GM12878 (cell line): ENCODE data around the gene GLP1R. TPM values are rescaled to one million over a fixed set of nuclear protein-coding genes. Genes with fewer than 3 reads are reported as not detected.

Source experiments
- ATAC-seq: fragments of 200-7000 bp; cut with Tn5 transposase; 3 replicates; pipeline ENCODE4 v1.9.1; 2020; ENCODE audit warnings: mild to moderate bottlenecking, moderate library complexity
- BruUV-seq: library from RNA; stranded (reverse); fragments of 400-500 nt; replicated peaks from 2 replicates; lab custom pipeline; 2021; lab: Mats Ljungman, UMichigan
- CTCF ChIA-PET: fragments of 300-600 bp; sonication (Branson Sonifier 250); formaldehyde crosslinking; extraction: SDS; loops from one replicate; lab custom pipeline; 2021; ENCODE audit warnings: inconsistent platforms; lab: Yijun Ruan, JAX
- POLR2A ChIA-PET: fragments of 350-600 bp; formaldehyde crosslinking; extraction: SDS; loops from one replicate; lab custom pipeline; 2021; ENCODE audit warnings: inconsistent platforms; lab: Charles Lee
- RAD21 ChIA-PET: fragments of 300-600 bp; sonication (Branson Sonifier 250); formaldehyde crosslinking; loops from one replicate; lab custom pipeline; 2023; ENCODE audit warnings: antibody characterized with exemption; ENCODE audit not compliant: unreplicated experiment; lab: Charles Lee
- SMC1A ChIA-PET: fragments of 300-600 bp; sonication (Branson Sonifier 250); formaldehyde crosslinking; loops from one replicate; lab custom pipeline; 2023; ENCODE audit not compliant: unreplicated experiment, uncharacterized antibody; lab: Charles Lee
- DNase-seq: peaks from one replicate; pipeline ENCODE4 v3.0.0-alpha.2; 2011; ENCODE audit warnings: low read depth, low spot score
- FAIRE-seq: peaks from 3 replicates; lab custom pipeline; 2011; peaks lifted over from hg19 to GRCh38; lab: Jason Lieb, UNC
- H2AFZ ChIP-seq: 2 replicates; pipeline ENCODE4 v1.6.0; 2011; ENCODE audit warnings: low read depth, low read length, control low read depth; ENCODE audit not compliant: control insufficient read depth
- H3K27ac ChIP-seq: 2 replicates; pipeline ENCODE4 v1.5.1; 2011; ENCODE audit warnings: control low read depth; ENCODE audit not compliant: control insufficient read depth, insufficient read depth
- H3K27me3 ChIP-seq, 2 experiments: replicated peaks in 1 of 2; 2 replicates each; pipeline versions ENCODE4 v1.6.0 to v1.6.1; 2011; ENCODE audit warnings: low read length in 1 of 2; ENCODE audit not compliant: control insufficient read depth in 2 of 2, insufficient read depth in 2 of 2
- H3K36me3 ChIP-seq, 2 experiments: 2 replicates each; pipeline ENCODE4 v1.5.1; 2011; ENCODE audit warnings: low read length in 1 of 2; ENCODE audit not compliant: control insufficient read depth in 2 of 2, insufficient read depth in 2 of 2
- H3K4me1 ChIP-seq: 2 replicates; pipeline ENCODE4 v1.6.1; 2011; ENCODE audit warnings: mild to moderate bottlenecking, low read length, moderate library complexity, mixed read lengths; ENCODE audit not compliant: control insufficient read depth, insufficient read depth
- H3K4me2 ChIP-seq: 2 replicates; pipeline ENCODE4 v1.6.0; 2011; ENCODE audit warnings: control low read depth; ENCODE audit not compliant: control insufficient read depth, insufficient read depth
- H3K4me3 ChIP-seq: fragments of 200-600 bp; sonication (generic); 2 replicates; pipeline ENCODE4 v1.5.1; 2016
- H3K79me2 ChIP-seq: 2 replicates; pipeline ENCODE4 v1.6.0; 2011; ENCODE audit warnings: low read length; ENCODE audit not compliant: control insufficient read depth, insufficient read depth
- H3K9ac ChIP-seq: 2 replicates; pipeline ENCODE4 v1.8.0; 2011; ENCODE audit warnings: low read length, control low read depth, mixed read lengths; ENCODE audit not compliant: control insufficient read depth, insufficient read depth
- H3K9me3 ChIP-seq: replicated peaks from 3 replicates; pipeline ENCODE4 v1.5.1; 2011; ENCODE audit warnings: mild to moderate bottlenecking, low read length; ENCODE audit not compliant: control insufficient read depth, insufficient read depth
- H4K20me1 ChIP-seq: 2 replicates; pipeline ENCODE4 v1.6.0; 2011; ENCODE audit not compliant: control insufficient read depth, insufficient read depth
- BCL11A ChIP-seq: IDR thresholded peaks from 2 replicates; pipeline ENCODE4 v1.6.1; 2011; ENCODE audit warnings: low read depth, low read length
- CREM ChIP-seq: IDR thresholded peaks from 2 replicates; pipeline ENCODE4 v1.6.1; 2014; ENCODE audit warnings: antibody characterized with exemption, low read depth
- EGR1 ChIP-seq, 2 experiments: IDR thresholded peaks; 1 replicate in 1 of 2; 2 replicates in 1 of 2; pipeline ENCODE4 v1.6.1; 2011 to 2012; ENCODE audit warnings: low read depth in 2 of 2, low read length in 2 of 2, borderline replicate concordance in 1 of 2, mild to moderate bottlenecking in 1 of 2, moderate library complexity in 1 of 2
- ETV6 ChIP-seq, 2 experiments: fragments of 450-650 bp in 1 of 2; IDR thresholded peaks in 1 of 2; conservative IDR thresholded peaks in 1 of 2; 2 replicates each; pipeline ENCODE4 v1.6.1; 2014; ENCODE audit warnings: antibody characterized with exemption in 1 of 2, borderline replicate concordance in 1 of 2, low read depth in 1 of 2, mild to moderate bottlenecking in 1 of 2, moderate library complexity in 1 of 2
- FOS ChIP-seq: IDR thresholded peaks from 3 replicates; pipeline ENCODE4 v1.6.1; 2011; ENCODE audit warnings: borderline replicate concordance; ENCODE audit not compliant: insufficient read length; ENCODE audit errors: extremely low read depth
- KAT2A ChIP-seq: conservative IDR thresholded peaks from 2 replicates; pipeline ENCODE4 v1.6.1; 2011; ENCODE audit warnings: low read depth, low read length; ENCODE audit not compliant: control insufficient read depth
- MYB ChIP-seq: fragments of 150-350 bp; IDR thresholded peaks from 2 replicates; pipeline ENCODE4 v1.6.1; 2014; ENCODE audit warnings: mild to moderate bottlenecking, low read depth, low read length, borderline replicate concordance
- MYC ChIP-seq: IDR thresholded peaks from 2 replicates; pipeline ENCODE4 v1.6.1; 2011; ENCODE audit warnings: mild to moderate bottlenecking, low read length, moderate library complexity, inconsistent platforms; ENCODE audit not compliant: insufficient read depth, insufficient replicate concordance, insufficient read length, severe bottlenecking
- POLR2AphosphoS5 ChIP-seq: IDR thresholded peaks from 2 replicates; pipeline ENCODE4 v1.6.1; 2011; ENCODE audit warnings: mild to moderate bottlenecking, low read length, inconsistent platforms
- SMAD1 ChIP-seq: fragments of 450-650 bp; IDR thresholded peaks from 2 replicates; pipeline ENCODE4 v1.6.1; 2018; ENCODE audit warnings: mild to moderate bottlenecking, low read depth; ENCODE audit not compliant: partially characterized antibody
- SMAD5 ChIP-seq: IDR thresholded peaks from 2 replicates; pipeline ENCODE4 v1.6.1; 2016; ENCODE audit warnings: antibody characterized with exemption, low read depth
- STAT1 ChIP-seq: fragments of 450-650 bp; conservative IDR thresholded peaks from 2 replicates; pipeline ENCODE4 v1.6.1; 2014; ENCODE audit warnings: antibody characterized with exemption, mild to moderate bottlenecking
- TCF7 ChIP-seq: IDR thresholded peaks from 2 replicates; pipeline ENCODE4 v1.6.1; 2014; ENCODE audit warnings: antibody characterized with exemption, borderline replicate concordance
- ZNF24 ChIP-seq: fragments of 450-650 bp; IDR thresholded peaks from 2 replicates; pipeline ENCODE4 v1.6.1; 2017; ENCODE audit warnings: antibody characterized with exemption, mild to moderate bottlenecking
- ZNF384 ChIP-seq: IDR thresholded peaks from 2 replicates; pipeline ENCODE4 v1.6.1; 2012; ENCODE audit warnings: low read depth, mild to moderate bottlenecking, low read length, improper control_type of control experiment, borderline replicate concordance
- WGBS: methylation state at CpG from one replicate; pipeline ENCODE4 v1.1.6; 2016; ENCODE audit warnings: low lambda C conversion rate; ENCODE audit not compliant: insufficient replicate concordance, insufficient coverage; ENCODE audit errors: missing lambda C conversion rate; 5-methylcytosine and 5-hydroxymethylcytosine counted together
- in situ Hi-C: fragments of 300-500 bp; cut with MboI; formaldehyde crosslinking; loops from 9 replicates; pipeline ENCODE4 v1.14.3; 2018; ENCODE audit warnings: mixed read lengths
- intact Hi-C: fragments of 100-400 bp; cut with micrococcal nuclease; formaldehyde crosslinking; loops from one replicate; pipeline ENCODE4 v1.14.2; 2022; ENCODE audit not compliant: unreplicated experiment
- polyA plus RNA-seq, 11 experiments: library from polyadenylated mRNA; depleted of rRNA in 4 of 11; unstranded in 6 of 11; stranded (reverse) in 5 of 11; fragments of >200 nt; fragmentation: Nextera tagmentation in 4 of 11; fragmentation: Illumina TruSeq in 1 of 11; extraction: Ambion mirVana in 4 of 11; extraction: Trizol in 1 of 11; gene quantifications; 1 replicate in 1 of 11; 2 replicates in 10 of 11; pipeline versions ENCODE4 v1.2.1 to v1.2.3, GENCODE V29; 2011 to 2016; ENCODE audit warnings: inconsistent platforms in 2 of 11, missing spikeins in 2 of 11, low read depth in 1 of 11
- total RNA-seq, 4 experiments: library from RNA; depleted of rRNA in 3 of 4; stranded (reverse); fragments of >200 nt in 3 of 4; fragmentation: Illumina TruSeq in 1 of 4; extraction: Trizol in 1 of 4; gene quantifications; 2 replicates each; pipeline versions ENCODE4 v1.2.1 to v1.2.3, GENCODE V29; 2013 to 2021
- TF ChIP-seq, protein P1 (sequence below): fragments of 450-650 bp; IDR thresholded peaks from 2 replicates; pipeline ENCODE4 v1.6.1; 2017; ENCODE audit warnings: low read depth, mild to moderate bottlenecking, moderate library complexity

Gene GLP1R
- total and polyA plus RNA-seq, 10 of the 15 experiments (the other 5 are each of a cell fraction or from before 2014, with no cell fraction given) = 0.01 TPM; not detected in 9

DNA sequence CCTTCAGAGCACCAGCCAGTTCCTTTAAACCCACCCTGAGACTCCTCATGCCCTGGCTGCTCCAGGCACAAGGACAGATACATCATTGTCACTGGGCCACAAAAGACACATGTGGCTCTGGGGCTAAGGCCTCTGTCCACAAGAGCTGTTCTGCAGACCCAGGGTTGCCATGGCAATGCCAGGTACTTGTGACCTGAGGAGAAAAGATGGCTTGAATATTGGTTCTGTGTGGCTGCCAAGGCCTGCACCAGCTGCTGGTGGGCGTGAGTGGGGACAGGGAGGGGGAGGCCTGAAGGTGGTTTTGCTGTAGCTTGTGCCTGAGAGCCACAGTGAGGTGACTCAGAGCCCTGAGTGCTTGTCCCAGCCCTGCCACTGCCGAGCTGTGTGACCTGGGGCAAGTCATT is 34.7 kb downstream of the GLP1R start:
- 0% methylated on average over 2 of the region's 2 CpGs for WGBS
- no peak overlapping the region for H3K4me2 ChIP-seq
- no peak overlapping the region for H2AFZ ChIP-seq
- intact Hi-C loops (no loop called here), in situ Hi-C loops (no loop called here)
- ChIA-PET POLR2A (no interaction called here), SMC1A (no interaction called here), CTCF (interaction anchor here (1.6 kb wide), 1 partner anchor 63 kb away, joined by 3 read pairs; no protein-coding TSS in a partner anchor), RAD21 (no interaction called here)
- BruUV-seq = no TSS peak
- TF ChIP-seq ZNF24 (no peak), SMAD1 (no peak), EGR1 (IDR thresholded peaks at IDR 0.05; ENCODE audit: borderline replicate concordance in 1 of 2, low read depth in 2 of 2, low read length in 2 of 2) (no peak), ZNF384 (no peak), BCL11A (no peak)
- TF ChIP-seq, protein P1, sequence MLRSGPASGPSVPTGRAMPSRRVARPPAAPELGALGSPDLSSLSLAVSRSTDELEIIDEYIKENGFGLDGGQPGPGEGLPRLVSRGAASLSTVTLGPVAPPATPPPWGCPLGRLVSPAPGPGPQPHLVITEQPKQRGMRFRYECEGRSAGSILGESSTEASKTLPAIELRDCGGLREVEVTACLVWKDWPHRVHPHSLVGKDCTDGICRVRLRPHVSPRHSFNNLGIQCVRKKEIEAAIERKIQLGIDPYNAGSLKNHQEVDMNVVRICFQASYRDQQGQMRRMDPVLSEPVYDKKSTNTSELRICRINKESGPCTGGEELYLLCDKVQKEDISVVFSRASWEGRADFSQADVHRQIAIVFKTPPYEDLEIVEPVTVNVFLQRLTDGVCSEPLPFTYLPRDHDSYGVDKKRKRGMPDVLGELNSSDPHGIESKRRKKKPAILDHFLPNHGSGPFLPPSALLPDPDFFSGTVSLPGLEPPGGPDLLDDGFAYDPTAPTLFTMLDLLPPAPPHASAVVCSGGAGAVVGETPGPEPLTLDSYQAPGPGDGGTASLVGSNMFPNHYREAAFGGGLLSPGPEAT = no peak
- H3K9ac ChIP-seq = no peak overlapping the region
- H3K4me3 ChIP-seq = no peak overlapping the region
- peaks cover 2 to 3% of the 10 kb centered on the region in 2 experiments; a peak in 3 of 4 replicates for H3K27me3 ChIP-seq
- peaks cover 10% of the 10 kb centered on the region for H3K4me1 ChIP-seq
- no peaks in the 10 kb centered on the region for H3K9me3 ChIP-seq
- ATAC-seq (peak; percentile 32; the same call in 2 of the 3 replicates), DNase-seq (no peak), FAIRE-seq (no peak)
- H3K36me3 ChIP-seq = no peaks in the 10 kb centered on the region
- H3K27ac ChIP-seq = no peak overlapping the region
- no peaks in the 10 kb centered on the region for H3K79me2 ChIP-seq
- H4K20me1 ChIP-seq = peaks cover 7% of the 10 kb centered on the region; the same call in 1 of the 2 replicates

DNA sequence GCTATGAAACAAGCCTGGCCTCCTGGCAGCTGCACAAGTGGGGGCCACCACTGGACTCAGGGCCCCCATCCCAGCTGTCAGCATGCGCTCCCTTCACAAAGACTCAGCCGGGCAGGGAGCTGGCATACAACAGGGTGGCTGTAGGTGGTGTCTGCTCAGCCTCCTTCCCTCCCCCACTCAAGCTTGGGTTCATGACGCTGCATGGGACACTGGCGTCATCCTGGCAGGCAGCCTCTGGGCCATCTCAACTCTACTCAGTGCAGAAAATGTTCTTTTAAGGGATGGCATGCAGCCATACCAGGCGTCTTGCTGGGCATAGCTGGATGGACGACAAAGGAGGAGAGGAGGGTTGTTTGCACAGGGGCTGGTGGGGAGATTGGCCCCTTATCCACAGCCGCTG is 35.9 kb downstream of the GLP1R start:
- no peak for FAIRE-seq
- intact Hi-C loops (no loop called here), in situ Hi-C loops (no loop called here)
- Histone ChIP-seq H3K9ac (no peak overlapping the region), H3K4me2 (no peak overlapping the region), H3K27me3 (peaks cover 2 to 10% of the 10 kb centered on the region in 2 experiments; a peak in 3 of 4 replicates), H3K27ac (no peak overlapping the region), H4K20me1 (peaks cover 7% of the 10 kb centered on the region; the same call in 1 of the 2 replicates), H3K4me3 (no peak overlapping the region), H3K36me3 (no peaks in the 10 kb centered on the region), H3K4me1 (peaks cover 10% of the 10 kb centered on the region), H2AFZ (no peak overlapping the region), H3K79me2 (no peaks in the 10 kb centered on the region), H3K9me3 (no peaks in the 10 kb centered on the region)
- CTCF ChIA-PET = no interaction called here
- SMC1A ChIA-PET = no interaction called here
- DNase-seq = no peak
- BruUV-seq = no TSS peak
- RAD21 ChIA-PET = no interaction called here
- WGBS = 53% methylated on average over 7 of the region's 7 CpGs
- ATAC-seq = no peak
- POLR2A ChIA-PET = no interaction called here
- TF ChIP-seq MYB (no peak), ETV6 (conservative IDR thresholded peaks at IDR 0.05 in 1 of 2, IDR thresholded peaks at IDR 0.05 in 1 of 2; ENCODE audit: borderline replicate concordance in 1 of 2, low read depth in 1 of 2) (no peak), KAT2A (no peak), CREM (no peak), MYC (no peak), FOS (no peak), TCF7 (no peak), EGR1 (IDR thresholded peaks at IDR 0.05; ENCODE audit: borderline replicate concordance in 1 of 2, low read depth in 2 of 2, low read length in 2 of 2) (no peak), STAT1 (no peak), POLR2AphosphoS5 (no peak), SMAD5 (no peak)
